ENCODE data around the gene RABGAP1L.
A peak's percentile ranks its signal among the peaks of the same experiment; 100 is the strongest.
"Not testable (repeated sequence)": the region's sequence is repeated elsewhere in the genome, so short reads cannot be mapped to it uniquely, and the experiment has no call there.

RABGAP1L gene

GRCh38 chr1:174786358-174786757 lies 627.0 kb downstream of the RABGAP1L start:
- DNase-seq = no peak

- DNase-seq = no peak
These were observed 627.4 kb downstream of the RABGAP1L start for GRCh38 chr1:174786760-174787159.

- DNase-seq = no peak
These were observed 629.7 kb downstream of the RABGAP1L start for GRCh38 chr1:174788981-174789380.

- no peak for DNase-seq
These were observed 630.1 kb downstream of the RABGAP1L start for GRCh38 chr1:174789399-174789798.

- no peak for DNase-seq
These were observed 632.5 kb downstream of the RABGAP1L start for GRCh38 chr1:174791863-174792262.

- DNase-seq = no peak
These were observed 635.5 kb downstream of the RABGAP1L start for GRCh38 chr1:174794861-174795260.

- no peak for DNase-seq
These were observed 636.5 kb downstream of the RABGAP1L start for GRCh38 chr1:174795806-174796205.

GRCh38 chr1:174797398-174797797 lies 638.1 kb downstream of the RABGAP1L start:
- DNase-seq = peak; percentile 32

- no peak for DNase-seq
These were observed 639.8 kb downstream of the RABGAP1L start for GRCh38 chr1:174799136-174799479.

GRCh38 chr1:174800216-174800851 lies 641.0 kb downstream of the RABGAP1L start:
- DNase-seq = peak; percentile 5

GRCh38 chr1:174800876-174801275 lies 641.6 kb downstream of the RABGAP1L start:
- DNase-seq = no peak

GRCh38 chr1:174809755-174810280 lies 650.5 kb downstream of the RABGAP1L start:
- DNase-seq = no peak

GRCh38 chr1:174812016-174812415 lies 652.7 kb downstream of the RABGAP1L start:
- no peak for DNase-seq

- no peak for DNase-seq
These were observed 653.3 kb downstream of the RABGAP1L start for GRCh38 chr1:174812656-174813055.

- no peak for DNase-seq
These were observed 655.7 kb downstream of the RABGAP1L start for GRCh38 chr1:174815036-174815435.

GRCh38 chr1:174815474-174815908 lies 656.2 kb downstream of the RABGAP1L start:
- no peak for DNase-seq

GRCh38 chr1:174816621-174817020 lies 657.3 kb downstream of the RABGAP1L start:
- DNase-seq = not testable (repeated sequence)

GRCh38 chr1:174818014-174818616 lies 658.8 kb downstream of the RABGAP1L start:
- no peak for DNase-seq

- DNase-seq = no peak
These were observed 659.6 kb downstream of the RABGAP1L start for GRCh38 chr1:174818951-174819350.

GRCh38 chr1:174819596-174819995 lies 660.3 kb downstream of the RABGAP1L start:
- no peak for DNase-seq

- DNase-seq = no peak
These were observed 665.8 kb downstream of the RABGAP1L start for GRCh38 chr1:174825127-174825526.

- DNase-seq = no peak
These were observed 666.5 kb downstream of the RABGAP1L start for GRCh38 chr1:174825806-174826205.

- no peak for DNase-seq
These were observed 668.9 kb downstream of the RABGAP1L start for GRCh38 chr1:174828264-174828663.

GRCh38 chr1:174829990-174830389 lies 670.7 kb downstream of the RABGAP1L start:
- no peak for DNase-seq

- DNase-seq = no peak
These were observed 677.2 kb downstream of the RABGAP1L start for GRCh38 chr1:174836543-174836942.
